Vagina (tissue), 2 donors: ENCODE results near the gene PANK1. TPM values are rescaled to one million over a fixed set of nuclear protein-coding genes. Genes with fewer than 3 reads are reported as not detected.

Source experiments
- DNase-seq, 2 donors: peaks; one replicate each; pipeline ENCODE4 v3.0.0-alpha.2; 2017; ENCODE audit errors: extremely low spot score in 2 of 2
- H3K27ac ChIP-seq: fragments of 200-600 bp; sonication (generic); one replicate; pipeline ENCODE4 v1.5.1; 2019
- H3K27me3 ChIP-seq: fragments of 200-600 bp; sonication (generic); one replicate; pipeline ENCODE4 v1.5.1; 2019
- H3K36me3 ChIP-seq, 2 donors: fragments of 200-600 bp; sonication (generic); one replicate each; pipeline ENCODE4 v1.5.1; 2017 to 2019
- H3K4me1 ChIP-seq: fragments of 200-600 bp; sonication (generic); one replicate; pipeline ENCODE4 v1.5.1; 2019
- H3K4me3 ChIP-seq, 2 donors: fragments of 200-600 bp; sonication (generic); 1 replicate in 1 of 2; 2 replicates in 1 of 2; pipeline ENCODE4 v1.5.1; 2016 to 2019
- H3K9me3 ChIP-seq: fragments of 200-600 bp; sonication (generic); one replicate; pipeline ENCODE4 v1.5.1; 2019
- CTCF ChIP-seq, 3 experiments: fragments of 450-650 bp in 2 of 3; fragments of 200-600 bp in 1 of 3; sonication (generic) in 1 of 3; IDR thresholded peaks; one replicate each; pipeline ENCODE4 v1.5.1; 2017 to 2019; ENCODE audit warnings: antibody characterized with exemption in 3 of 3, mild to moderate bottlenecking in 2 of 3, moderate library complexity in 2 of 3
- POLR2A ChIP-seq, 2 donors: fragments of 450-650 bp; IDR thresholded peaks; one replicate each; pipeline ENCODE4 v1.6.1; 2017; ENCODE audit warnings: antibody characterized with exemption in 2 of 2, mild to moderate bottlenecking in 2 of 2, moderate library complexity in 2 of 2
- POLR2AphosphoS5 ChIP-seq, 2 donors: sonication (generic); formaldehyde crosslinking; IDR thresholded peaks; one replicate each; pipeline ENCODE4 v1.9.0; 2017; ENCODE audit warnings: antibody characterized with exemption in 2 of 2, mild to moderate bottlenecking in 2 of 2, low read depth in 1 of 2; ENCODE audit not compliant: insufficient read depth in 1 of 2
- intact Hi-C: fragments of 100-400 bp; cut with DNase I; formaldehyde crosslinking; loops from one replicate; pipeline ENCODE4 v1.15.1; 2023
- total RNA-seq: library from RNA; depleted of rRNA; stranded (reverse); fragments of >200 nt; gene quantifications from one replicate; pipeline ENCODE4 v1.2.3, GENCODE V29; 2016

The PANK1 gene
- total RNA-seq, 1 donor from 2014 or later: 10.3 TPM

- intact Hi-C loops: no loop called here
- Histone ChIP-seq H3K4me3 (no peak overlapping the region), H3K27ac (no peak overlapping the region), H3K4me1 (no peaks in the 10 kb centered on the region), H3K27me3 (no peaks in the 10 kb centered on the region), H3K36me3 (no peaks in the 10 kb centered on the region), H3K9me3 (no peaks in the 10 kb centered on the region)
- DNase-seq: no peak
- no peak for TF ChIP-seq CTCF (IDR thresholded peaks at IDR 0.05)
- no peak for TF ChIP-seq POLR2AphosphoS5 (IDR thresholded peaks at IDR 0.05; ENCODE audit: insufficient read depth in 1 of 2, low read depth in 1 of 2)
- no peak for TF ChIP-seq POLR2A (IDR thresholded peaks at IDR 0.05)
These were observed 18.1 kb upstream of the PANK1 start for GRCh38 chr10:89663144-89663543.

- H3K36me3 ChIP-seq: no peaks in the 10 kb centered on the region
- intact Hi-C loops: no loop called here
- H3K27ac ChIP-seq: no peak overlapping the region
- H3K27me3 ChIP-seq: no peaks in the 10 kb centered on the region
- H3K4me1 ChIP-seq: no peaks in the 10 kb centered on the region
- no peaks in the 10 kb centered on the region for H3K9me3 ChIP-seq
- H3K4me3 ChIP-seq: no peak overlapping the region
- TF ChIP-seq POLR2A (IDR thresholded peaks at IDR 0.05) (no peak), POLR2AphosphoS5 (IDR thresholded peaks at IDR 0.05; ENCODE audit: insufficient read depth in 1 of 2, low read depth in 1 of 2) (no peak), CTCF (IDR thresholded peaks at IDR 0.05) (no peak)
- DNase-seq: no peak
These were observed 17.6 kb upstream of the PANK1 start for GRCh38 chr10:89662596-89662995.

GRCh38 chr10:89659143-89660131, 14.4 kb upstream of the PANK1 start:
- H3K4me1 ChIP-seq: no peaks in the 10 kb centered on the region
- no peaks in the 10 kb centered on the region for H3K36me3 ChIP-seq
- intact Hi-C loops: no loop called here
- H3K9me3 ChIP-seq: no peaks in the 10 kb centered on the region
- H3K27ac ChIP-seq: no peak overlapping the region
- TF ChIP-seq CTCF (IDR thresholded peaks at IDR 0.05) (no peak), POLR2AphosphoS5 (IDR thresholded peaks at IDR 0.05; ENCODE audit: insufficient read depth in 1 of 2, low read depth in 1 of 2) (no peak)
- no peak overlapping the region for H3K4me3 ChIP-seq
- no peak for DNase-seq
- H3K27me3 ChIP-seq: no peaks in the 10 kb centered on the region

- DNase-seq: no peak
- intact Hi-C loops: no loop called here
- H3K27me3 ChIP-seq: no peaks in the 10 kb centered on the region
- H3K4me3 ChIP-seq: no peak overlapping the region
- H3K4me1 ChIP-seq: no peaks in the 10 kb centered on the region
- no peak overlapping the region for H3K27ac ChIP-seq
- H3K36me3 ChIP-seq: no peaks in the 10 kb centered on the region
- no peaks in the 10 kb centered on the region for H3K9me3 ChIP-seq
- no peak for TF ChIP-seq CTCF (IDR thresholded peaks at IDR 0.05)
- TF ChIP-seq POLR2AphosphoS5 (IDR thresholded peaks at IDR 0.05; ENCODE audit: insufficient read depth in 1 of 2, low read depth in 1 of 2): no peak
- TF ChIP-seq POLR2A (IDR thresholded peaks at IDR 0.05): no peak
These were observed 12.3 kb upstream of the PANK1 start for GRCh38 chr10:89657302-89657701.

GRCh38 chr10:89655722-89656121, 10.7 kb upstream of the PANK1 start:
- no peak for TF ChIP-seq POLR2AphosphoS5 (IDR thresholded peaks at IDR 0.05; ENCODE audit: insufficient read depth in 1 of 2, low read depth in 1 of 2)

More at GRCh38 chr10:89655722-89656121, 10.7 kb upstream of the PANK1 start:
- intact Hi-C loops: no loop called here
- Histone ChIP-seq H3K36me3 (no peaks in the 10 kb centered on the region), H3K27ac (no peak overlapping the region), H3K9me3 (no peaks in the 10 kb centered on the region), H3K4me3 (no peak overlapping the region), H3K4me1 (no peaks in the 10 kb centered on the region), H3K27me3 (no peaks in the 10 kb centered on the region)
- DNase-seq: no peak
